ENCODE results near the gene SATB1.

DNA sequence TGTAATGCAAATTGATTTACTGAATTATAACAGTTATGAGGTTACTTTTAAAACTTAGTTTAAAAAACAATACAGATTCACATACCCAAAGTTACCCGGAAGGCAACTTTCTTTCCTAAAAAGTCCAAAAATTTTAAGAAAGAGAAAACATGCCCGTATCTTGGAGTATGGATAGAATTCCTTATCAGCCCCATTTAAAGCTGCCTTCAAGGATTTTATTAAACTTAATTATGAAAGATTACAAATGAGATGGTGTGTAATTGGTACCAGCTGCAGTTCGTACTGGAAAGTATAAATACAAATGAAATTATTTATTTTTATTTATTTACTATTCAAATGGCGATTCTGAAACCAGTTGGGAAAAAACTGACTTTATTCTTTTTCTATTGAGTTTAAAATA lies 39.4 kb downstream of the SATB1 start:
- TF ChIP-seq CTCF (IDR thresholded peaks at IDR 0.05; ENCODE audit: low read depth, low read length): no peak
- TF ChIP-seq EZH2phosphoT487 (IDR thresholded peaks at IDR 0.05; ENCODE audit: low read depth): no peak
